ENCODE data around the gene ADAM21.
"Not testable (repeated sequence)": the region's sequence is repeated elsewhere in the genome, so short reads cannot be mapped to it uniquely, and the experiment has no call there.

Gene ADAM21

DNA sequence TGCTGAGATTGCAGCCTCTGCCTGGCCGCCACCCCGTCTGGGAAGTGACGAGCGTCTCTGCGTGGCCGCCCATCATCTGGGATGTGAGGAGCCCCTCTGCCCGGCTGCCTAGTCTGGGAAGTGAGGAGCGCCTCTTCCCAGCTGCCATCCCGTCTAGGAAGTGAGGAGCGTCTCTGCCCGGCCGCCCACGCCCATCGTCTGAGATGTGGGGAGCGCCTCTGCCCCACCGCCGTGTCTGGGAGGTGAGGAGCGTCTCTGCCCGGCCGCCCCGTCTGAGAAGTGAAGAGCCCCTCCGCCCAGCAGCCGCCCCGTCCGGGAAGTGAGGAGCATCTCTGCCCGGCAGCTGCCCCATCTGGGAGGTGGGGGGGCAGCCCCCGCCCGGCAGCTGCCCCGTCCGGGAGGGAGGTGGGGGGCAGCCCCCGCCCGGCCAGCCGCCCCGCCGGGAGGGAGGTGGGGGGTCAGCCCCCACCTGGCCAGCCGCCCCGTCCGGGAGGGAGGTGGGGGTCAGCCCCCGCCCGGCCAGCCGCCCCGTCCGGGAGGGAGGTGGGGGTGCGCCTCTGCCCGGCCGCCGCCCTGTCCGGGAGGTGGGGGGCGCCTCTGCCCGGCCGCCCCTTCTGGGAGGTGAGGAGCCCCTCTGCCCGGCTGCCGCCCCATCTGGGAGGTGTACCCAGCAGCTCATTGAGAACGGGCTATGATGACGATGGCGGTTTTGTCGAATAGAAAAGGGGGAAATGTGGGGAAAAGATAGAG lies 25.6 kb downstream of the ADAM21 start:
- not testable (repeated sequence) for DNase-seq

DNA sequence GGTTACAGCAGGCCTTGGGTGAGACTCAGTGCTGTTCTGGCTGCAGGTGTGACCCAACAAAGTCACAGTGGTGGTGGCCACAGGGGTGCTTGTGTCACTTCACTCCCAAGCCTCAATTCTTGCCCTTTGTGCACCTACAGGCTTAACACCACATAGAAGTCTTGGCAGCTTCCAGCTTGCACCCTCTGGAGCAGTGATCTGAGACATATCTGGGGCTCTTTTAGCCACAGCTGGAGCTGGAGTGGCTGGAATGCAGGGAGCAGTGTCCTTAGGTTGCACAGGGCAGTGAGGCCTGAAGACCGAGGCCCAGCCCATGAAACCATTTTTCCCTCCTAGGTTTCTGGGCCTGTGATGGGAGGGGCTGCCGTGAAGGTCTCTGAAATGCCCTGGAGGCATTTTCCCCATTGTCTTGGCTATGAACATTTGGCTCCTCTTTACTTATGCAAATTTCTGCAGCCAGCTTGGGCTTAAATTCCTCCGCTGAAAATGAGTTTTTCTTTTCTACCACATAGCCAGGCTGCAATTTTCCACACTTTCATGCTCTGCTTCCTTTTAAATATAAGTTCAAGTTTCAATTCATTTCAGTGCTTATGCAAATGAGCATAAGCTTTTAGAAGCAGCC lies 37.7 kb downstream of the ADAM21 start:
- DNase-seq = no peak

DNA sequence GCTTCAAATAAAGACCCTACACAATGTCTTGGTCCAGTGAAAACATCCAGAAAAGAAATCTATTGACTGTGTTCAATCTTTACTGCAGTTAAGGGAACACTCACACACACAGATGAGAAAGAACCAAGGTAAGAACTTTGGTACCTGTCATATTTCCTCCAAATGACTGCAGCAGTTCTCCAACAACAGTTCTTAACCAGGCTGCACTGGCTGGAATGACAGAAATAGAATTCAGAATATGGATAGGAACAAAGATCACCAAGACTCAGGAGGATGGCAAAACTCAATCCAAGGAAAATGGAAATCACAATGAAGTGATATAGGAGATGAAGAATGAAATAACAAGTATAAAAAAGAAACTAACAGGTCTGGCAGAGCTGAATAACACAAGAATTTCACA lies 46.2 kb downstream of the ADAM21 start:
- no peak for DNase-seq

Data from hippocampal formation (tissue), 2 donors.